ENCODE measurements around the gene EMILIN3.

- TF ChIP-seq EZH2phosphoT487 (IDR thresholded peaks at IDR 0.05; ENCODE audit: insufficient read depth, low read depth) = no peak
- TF ChIP-seq EZH2 (IDR thresholded peaks at IDR 0.05; ENCODE audit: insufficient read depth, poor library complexity, severe bottlenecking) = no peak
Measured at GRCh38 chr20:41367956-41368355, 1.3 kb upstream of the EMILIN3 start.
